ENCODE results near the gene PAX7. TPM values are rescaled to one million over a fixed set of nuclear protein-coding genes. Genes with fewer than 3 reads are reported as not detected.

PAX7 gene
- total RNA-seq, 5 donors from 2014 or later (not counting 1 experiment from before 2014, with no cell fraction given) = not detected

- no peak for DNase-seq
- POLR2A ChIA-PET = no interaction called here
- Histone ChIP-seq H3K27ac (ENCODE audit: low read length) (no peak overlapping the region), H3K9me3 (no peaks in the 10 kb centered on the region), H3K4me3 (ENCODE audit: control insufficient read depth in 1 of 2, extremely low read depth in 1 of 2, low read length in 1 of 2) (no peak overlapping the region), H3K27me3 (replicated peaks in 1 of 2; ENCODE audit: control insufficient read depth in 2 of 2, extremely low read depth in 1 of 2, insufficient read depth in 2 of 2, low read length in 1 of 2) (peaks cover 0 to 46% of the 10 kb centered on the region in 2 experiments), H3K4me1 (ENCODE audit: control insufficient read depth in 1 of 2, extremely low read depth in 1 of 2, insufficient read depth in 2 of 2, low read length in 2 of 2) (no peaks in the 10 kb centered on the region), H3K36me3 (ENCODE audit: control insufficient read depth in 2 of 2, extremely low read depth in 1 of 2, insufficient read depth in 1 of 2, low read length in 1 of 2) (no peaks in the 10 kb centered on the region)
- H3K27me3 Mint-ChIP-seq = peaks cover 52 to 53% of the 10 kb centered on the region in 2 donors
- no peak overlapping the region for H3K27ac Mint-ChIP-seq
- peaks cover 4 to 8% (median 4%) of the 10 kb centered on the region in 3 donors for H3K9me3 Mint-ChIP-seq
- no peaks in the 10 kb centered on the region for H3K4me1 Mint-ChIP-seq
- ATAC-seq (replicated peaks in 1 of 4) = no peak
- H3K4me3 Mint-ChIP-seq = no peak overlapping the region
- 70% methylated on average over 7 of the region's 10 CpGs for WGBS (ENCODE audit: insufficient coverage)
- H3K36me3 Mint-ChIP-seq = no peaks in the 10 kb centered on the region
- CTCF ChIA-PET = interaction anchor here in 1 of 2 donors (0.6 kb wide), 1 partner anchor 143 kb away, joined by 3 read pairs; no protein-coding TSS in a partner anchor
These were observed 163.4 kb downstream of the PAX7 start for GRCh38 chr1:18794051-18794450.

GRCh38 chr1:18794561-18794960 is 163.9 kb downstream of the PAX7 start:
- no peaks in the 10 kb centered on the region for H3K36me3 ChIP-seq (ENCODE audit: control insufficient read depth in 2 of 2, extremely low read depth in 1 of 2, insufficient read depth in 1 of 2, low read length in 1 of 2)
- H3K9me3 ChIP-seq = no peaks in the 10 kb centered on the region
- no peak overlapping the region for H3K4me3 Mint-ChIP-seq
- no peak overlapping the region for H3K4me3 ChIP-seq (ENCODE audit: control insufficient read depth in 1 of 2, extremely low read depth in 1 of 2, low read length in 1 of 2)
- peaks cover 4 to 8% (median 4%) of the 10 kb centered on the region in 3 donors for H3K9me3 Mint-ChIP-seq
- ATAC-seq (replicated peaks in 1 of 4) (no peak), DNase-seq (no peak)
- H3K27me3 ChIP-seq (replicated peaks in 1 of 2; ENCODE audit: control insufficient read depth in 2 of 2, extremely low read depth in 1 of 2, insufficient read depth in 2 of 2, low read length in 1 of 2) = peaks cover 0 to 52% of the 10 kb centered on the region in 2 experiments
- H3K27ac ChIP-seq (ENCODE audit: low read length) = no peak overlapping the region
- peaks cover 51 to 52% of the 10 kb centered on the region in 2 donors for H3K27me3 Mint-ChIP-seq
- no peaks in the 10 kb centered on the region for H3K36me3 Mint-ChIP-seq
- no peaks in the 10 kb centered on the region for H3K4me1 ChIP-seq (ENCODE audit: control insufficient read depth in 1 of 2, extremely low read depth in 1 of 2, insufficient read depth in 2 of 2, low read length in 2 of 2)
- no peaks in the 10 kb centered on the region for H3K4me1 Mint-ChIP-seq
- ChIA-PET POLR2A (no interaction called here), CTCF (interaction anchor here in 1 of 2 donors (0.6 kb wide), 1 partner anchor 144 kb away, joined by 3 read pairs; no protein-coding TSS in a partner anchor)
- no CpG with 5 or more reads among the region's 5 CpGs for WGBS (ENCODE audit: insufficient coverage)
- H3K27ac Mint-ChIP-seq = no peak overlapping the region

- DNase-seq = no peak
- H3K36me3 Mint-ChIP-seq = no peaks in the 10 kb centered on the region
- Histone ChIP-seq H3K27ac (ENCODE audit: low read length) (no peak overlapping the region), H3K27me3 (replicated peaks in 1 of 2; ENCODE audit: control insufficient read depth in 2 of 2, extremely low read depth in 1 of 2, insufficient read depth in 2 of 2, low read length in 1 of 2) (peaks cover 0 to 53% of the 10 kb centered on the region in 2 experiments), H3K4me1 (ENCODE audit: control insufficient read depth in 1 of 2, extremely low read depth in 1 of 2, insufficient read depth in 2 of 2, low read length in 2 of 2) (no peaks in the 10 kb centered on the region), H3K9me3 (no peaks in the 10 kb centered on the region), H3K4me3 (ENCODE audit: control insufficient read depth in 1 of 2, extremely low read depth in 1 of 2, low read length in 1 of 2) (no peak overlapping the region), H3K36me3 (ENCODE audit: control insufficient read depth in 2 of 2, extremely low read depth in 1 of 2, insufficient read depth in 1 of 2, low read length in 1 of 2) (no peaks in the 10 kb centered on the region)
- H3K4me1 Mint-ChIP-seq = no peaks in the 10 kb centered on the region
- H3K27ac Mint-ChIP-seq = no peak overlapping the region
- no peak for ATAC-seq (replicated peaks in 1 of 4)
- CTCF ChIA-PET = interaction anchor here in 1 of 2 donors (0.6 kb wide), 1 partner anchor 144 kb away, joined by 3 read pairs; no protein-coding TSS in a partner anchor
- 48% methylated on average over 4 of the region's 14 CpGs for WGBS (ENCODE audit: insufficient coverage)
- H3K9me3 Mint-ChIP-seq = peaks cover 4 to 8% (median 4%) of the 10 kb centered on the region in 3 donors
- H3K4me3 Mint-ChIP-seq = no peak overlapping the region
- POLR2A ChIA-PET = no interaction called here
- H3K27me3 Mint-ChIP-seq = peaks cover 45 to 50% of the 10 kb centered on the region in 2 donors
These were observed 164.5 kb downstream of the PAX7 start for GRCh38 chr1:18795002-18795689.

GRCh38 chr1:18796950-18797349 is 166.3 kb downstream of the PAX7 start:
- Mint-ChIP-seq H3K9me3 (peaks cover 4 to 8% (median 4%) of the 10 kb centered on the region in 3 donors), H3K27ac (no peak overlapping the region), H3K4me3 (no peak overlapping the region), H3K4me1 (no peaks in the 10 kb centered on the region), H3K27me3 (peaks cover 33 to 41% of the 10 kb centered on the region in 2 donors), H3K36me3 (no peaks in the 10 kb centered on the region)
- Histone ChIP-seq H3K4me1 (ENCODE audit: control insufficient read depth in 1 of 2, extremely low read depth in 1 of 2, insufficient read depth in 2 of 2, low read length in 2 of 2) (no peaks in the 10 kb centered on the region), H3K27me3 (replicated peaks in 1 of 2; ENCODE audit: control insufficient read depth in 2 of 2, extremely low read depth in 1 of 2, insufficient read depth in 2 of 2, low read length in 1 of 2) (peaks cover 0 to 49% of the 10 kb centered on the region in 2 experiments), H3K36me3 (ENCODE audit: control insufficient read depth in 2 of 2, extremely low read depth in 1 of 2, insufficient read depth in 1 of 2, low read length in 1 of 2) (no peaks in the 10 kb centered on the region), H3K4me3 (ENCODE audit: control insufficient read depth in 1 of 2, extremely low read depth in 1 of 2, low read length in 1 of 2) (no peak overlapping the region), H3K27ac (ENCODE audit: low read length) (no peak overlapping the region), H3K9me3 (no peaks in the 10 kb centered on the region)
- ChIA-PET CTCF (no interaction called here), POLR2A (no interaction called here)
- no peak for DNase-seq
- 57% methylated on average over 1 of the region's 3 CpGs for WGBS (ENCODE audit: insufficient coverage)
- no peak for ATAC-seq (replicated peaks in 1 of 4)

Other genes with a start within 250 kb of the PAX7 start
- gene KLHDC7A, start 149.9 kb upstream of the PAX7 start, total RNA-seq = not detected
- gene TAS1R2, start 228.8 kb downstream of the PAX7 start, total RNA-seq = not detected

Data from T-cell (primary cell).